ENCODE data around the gene SOBP.

SOBP gene

GRCh38 chr6:107697682-107698081 is 207.8 kb downstream of the SOBP start:
- DNase-seq (ENCODE audit: extremely low spot score), result no peak
- CTCF ChIA-PET, result interaction anchor here (1.0 to 1.5 kb wide), 2 partner anchors 11 to 19 kb away, joined by 3 to 4 read pairs; no protein-coding TSS in a partner anchor
- TF ChIP-seq CTCF (IDR thresholded peaks at IDR 0.05; ENCODE audit: control extremely low read depth, extremely low read depth, low read depth, missing control alignments), result no peak
- POLR2A ChIA-PET, result no interaction called here

GRCh38 chr6:107698146-107698545 is 208.2 kb downstream of the SOBP start:
- DNase-seq (ENCODE audit: extremely low spot score), result no peak
- CTCF ChIA-PET, result interaction anchor here (1.0 to 1.8 kb wide), 2 partner anchors 10 to 19 kb away, joined by 3 to 6 read pairs; no protein-coding TSS in a partner anchor
- TF ChIP-seq CTCF (IDR thresholded peaks at IDR 0.05; ENCODE audit: control extremely low read depth, extremely low read depth, low read depth, missing control alignments), result no peak
- POLR2A ChIA-PET, result no interaction called here

GRCh38 chr6:107699254-107699653 is 209.3 kb downstream of the SOBP start:
- POLR2A ChIA-PET, result no interaction called here
- CTCF ChIA-PET, result interaction anchor here (1.8 kb wide), 1 partner anchor 11 kb away, joined by 6 read pairs; no protein-coding TSS in a partner anchor
- no peak for TF ChIP-seq CTCF (IDR thresholded peaks at IDR 0.05; ENCODE audit: control extremely low read depth, extremely low read depth, low read depth, missing control alignments)

GRCh38 chr6:107699697-107700325 is 209.9 kb downstream of the SOBP start:
- ChIA-PET POLR2A (no interaction called here), CTCF (interaction anchor here (1.8 kb wide), 1 partner anchor 12 kb away, joined by 6 read pairs; no protein-coding TSS in a partner anchor)
- no peak for TF ChIP-seq CTCF (IDR thresholded peaks at IDR 0.05; ENCODE audit: control extremely low read depth, extremely low read depth, low read depth, missing control alignments)
- DNase-seq (ENCODE audit: extremely low spot score), result no peak

More at GRCh38 chr6:107699254-107699653, 209.3 kb downstream of the SOBP start:
- no peak for DNase-seq (ENCODE audit: extremely low spot score)

GRCh38 chr6:107703606-107704005 is 213.7 kb downstream of the SOBP start:
- ChIA-PET CTCF (interaction anchor here (0.8 to 3.0 kb wide), 22 partner anchors 10 to 571 kb away, joined by 3 to 22 read pairs (median 4); no protein-coding TSS in a partner anchor), POLR2A (no interaction called here)
- TF ChIP-seq CTCF (IDR thresholded peaks at IDR 0.05; ENCODE audit: control extremely low read depth, extremely low read depth, low read depth, missing control alignments), result no peak
- DNase-seq (ENCODE audit: extremely low spot score), result no peak

- CTCF ChIA-PET, result interaction anchor here (0.8 to 3.0 kb wide), 22 partner anchors 9 to 572 kb away, joined by 3 to 22 read pairs (median 4); no protein-coding TSS in a partner anchor
- TF ChIP-seq CTCF (IDR thresholded peaks at IDR 0.05; ENCODE audit: control extremely low read depth, extremely low read depth, low read depth, missing control alignments), result peak; percentile 64
- POLR2A ChIA-PET, result no interaction called here
- peak; percentile 43 for DNase-seq (ENCODE audit: extremely low spot score)
Observed at GRCh38 chr6:107704347-107705013, 214.6 kb downstream of the SOBP start.

Measured in GM10248 (cell line).